Neural cell (in vitro differentiated cells): ENCODE results near the gene ACTRT3.

Experiments
- CTCF ChIP-seq: fragments of 450-650 bp; IDR thresholded peaks from 2 replicates; pipeline ENCODE4 v1.5.1; 2014; ENCODE audit warnings: antibody characterized with exemption, mild to moderate bottlenecking, moderate library complexity; ENCODE audit not compliant: poor library complexity, severe bottlenecking
- EZH2 ChIP-seq: fragments of 200-600, 300-800 bp; shearing (Covaris generic), sonication (generic); IDR thresholded peaks from 2 replicates; pipeline ENCODE4 v1.6.1; 2014; ENCODE audit warnings: antibody characterized with exemption, low read length, borderline replicate concordance, mild to moderate bottlenecking; ENCODE audit not compliant: insufficient read depth, poor library complexity, severe bottlenecking
- MXI1 ChIP-seq: fragments of 450-650 bp; conservative IDR thresholded peaks from 2 replicates; pipeline ENCODE4 v1.6.1; 2014; ENCODE audit warnings: antibody characterized with exemption, mild to moderate bottlenecking; ENCODE audit not compliant: poor library complexity, severe bottlenecking
- POLR2AphosphoS5 ChIP-seq: IDR thresholded peaks from 2 replicates; pipeline ENCODE4 v1.6.1; 2012
- RAD21 ChIP-seq: fragments of 450-650 bp; conservative IDR thresholded peaks from 2 replicates; pipeline ENCODE4 v1.6.1; 2014; ENCODE audit warnings: antibody characterized with exemption, mild to moderate bottlenecking, moderate library complexity
- REST ChIP-seq: IDR thresholded peaks from 2 replicates; pipeline ENCODE4 v1.6.1; 2012; ENCODE audit warnings: borderline replicate concordance
- TAF1 ChIP-seq: IDR thresholded peaks from 2 replicates; pipeline ENCODE4 v1.6.1; 2012; ENCODE audit warnings: low read depth

- no peak for TF ChIP-seq CTCF
- TF ChIP-seq EZH2: no peak
- TF ChIP-seq REST: no peak
- TF ChIP-seq TAF1: no peak
- TF ChIP-seq MXI1: no peak
- no peak for TF ChIP-seq RAD21
- no peak for TF ChIP-seq POLR2AphosphoS5
Observed at GRCh38 chr3:169771497-169772304, 2.3 kb upstream of the ACTRT3 start.
